Measurements from ENCODE around the gene AFF1.
"Not testable (repeated sequence)": the region's sequence is repeated elsewhere in the genome, so short reads cannot be mapped to it uniquely, and the experiment has no call there.

Gene AFF1

DNA sequence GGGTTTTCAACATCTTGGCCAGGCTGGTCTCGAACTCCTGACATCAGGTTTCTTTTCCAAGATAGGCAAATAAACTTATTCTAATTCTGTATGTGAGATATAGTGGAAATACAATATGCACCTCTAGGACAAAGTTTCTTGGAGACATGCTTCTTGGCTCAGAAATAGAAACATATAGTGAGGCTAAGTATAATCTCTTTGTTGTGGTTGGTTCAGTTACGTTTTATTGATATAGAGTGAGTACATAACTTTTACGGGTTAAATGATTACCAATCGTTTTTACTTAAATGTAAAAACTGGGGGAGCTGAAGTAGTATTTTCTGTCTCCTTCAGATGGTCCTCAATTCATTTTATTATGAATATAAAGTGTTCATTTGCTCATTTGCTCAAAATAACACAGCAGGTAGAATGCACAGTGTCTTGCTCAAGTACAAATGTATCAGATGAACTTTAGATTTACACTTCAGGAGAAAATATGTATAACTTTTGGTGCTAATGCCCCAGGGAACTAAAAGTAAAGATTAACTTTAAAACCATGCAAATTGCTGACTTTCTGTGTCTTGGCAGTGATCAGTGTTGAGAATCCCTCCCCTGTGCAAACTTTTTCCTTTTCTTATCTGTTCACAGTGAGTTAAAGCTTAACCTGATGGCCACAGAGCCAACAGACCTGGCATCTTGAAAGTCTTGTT, 77.6 kb downstream of the AFF1 start:
- DNase-seq (ENCODE audit: low read depth in 2 of 2), result no peak

- not testable (repeated sequence) for DNase-seq (ENCODE audit: low read depth in 2 of 2)
Measured at GRCh38 chr4:87012954-87013308, 78.1 kb downstream of the AFF1 start.

GRCh38 chr4:87014284-87014782, 79.5 kb downstream of the AFF1 start:
- no peak for DNase-seq (ENCODE audit: low read depth in 2 of 2)

GRCh38 chr4:87015416-87015815, 80.6 kb downstream of the AFF1 start:
- no peak for DNase-seq (ENCODE audit: low read depth in 2 of 2)

DNA sequence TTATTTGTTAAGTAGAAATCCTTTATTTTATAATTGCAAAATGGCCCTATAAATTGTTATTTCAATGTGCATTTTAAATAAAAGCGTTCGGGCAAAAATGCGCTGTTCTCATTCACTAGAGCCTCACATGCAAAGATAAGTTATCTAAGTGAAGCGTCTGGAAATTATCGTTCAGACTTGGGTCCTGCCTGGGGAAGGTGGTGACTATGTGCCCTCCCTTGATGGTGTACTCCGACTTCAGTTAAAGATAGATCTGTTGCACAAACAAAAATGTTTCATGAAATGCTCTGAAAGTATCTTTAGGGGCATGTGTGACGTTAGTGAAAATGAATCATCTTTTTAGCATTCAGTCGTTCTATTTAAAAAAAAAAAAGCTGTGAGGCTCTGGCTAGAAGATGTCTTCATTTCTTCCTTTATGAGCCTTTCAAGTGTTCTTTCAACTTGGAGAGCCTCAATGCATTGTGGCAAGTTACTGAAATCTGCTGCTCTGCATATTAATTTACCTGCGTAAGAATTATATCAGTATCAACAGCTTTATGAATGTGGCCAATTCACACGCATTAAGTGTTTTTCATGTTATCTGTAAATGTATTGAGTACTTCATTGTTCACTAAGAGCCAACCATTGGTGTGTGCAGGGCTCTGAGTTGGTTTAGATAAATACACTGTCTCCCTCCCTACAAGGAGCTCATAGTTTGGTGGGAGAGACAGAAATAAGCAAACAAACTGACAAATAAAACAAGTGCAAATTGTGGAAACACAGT, 83.0 kb downstream of the AFF1 start:
- DNase-seq (ENCODE audit: low read depth in 2 of 2), result no peak

DNA sequence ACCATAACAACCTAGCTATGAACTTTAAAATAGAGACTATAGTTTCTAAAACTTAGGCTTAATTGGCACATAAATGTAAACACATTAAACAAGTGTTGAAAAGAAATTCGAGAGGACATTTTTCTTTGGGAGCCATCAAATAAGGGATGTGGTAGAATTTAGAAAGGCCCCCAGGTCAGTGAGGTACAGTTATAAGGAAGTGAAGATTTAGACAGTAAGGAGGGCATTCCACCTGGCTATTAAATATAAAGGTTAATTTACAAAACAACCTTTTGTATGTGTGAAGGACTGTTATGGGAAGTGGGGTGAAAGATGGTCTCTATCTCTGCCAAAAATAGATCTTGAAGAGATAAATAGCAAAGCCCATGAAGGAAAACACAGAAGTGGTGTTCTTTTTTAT, 83.9 kb downstream of the AFF1 start:
- DNase-seq (ENCODE audit: low read depth in 2 of 2), result no peak

DNA sequence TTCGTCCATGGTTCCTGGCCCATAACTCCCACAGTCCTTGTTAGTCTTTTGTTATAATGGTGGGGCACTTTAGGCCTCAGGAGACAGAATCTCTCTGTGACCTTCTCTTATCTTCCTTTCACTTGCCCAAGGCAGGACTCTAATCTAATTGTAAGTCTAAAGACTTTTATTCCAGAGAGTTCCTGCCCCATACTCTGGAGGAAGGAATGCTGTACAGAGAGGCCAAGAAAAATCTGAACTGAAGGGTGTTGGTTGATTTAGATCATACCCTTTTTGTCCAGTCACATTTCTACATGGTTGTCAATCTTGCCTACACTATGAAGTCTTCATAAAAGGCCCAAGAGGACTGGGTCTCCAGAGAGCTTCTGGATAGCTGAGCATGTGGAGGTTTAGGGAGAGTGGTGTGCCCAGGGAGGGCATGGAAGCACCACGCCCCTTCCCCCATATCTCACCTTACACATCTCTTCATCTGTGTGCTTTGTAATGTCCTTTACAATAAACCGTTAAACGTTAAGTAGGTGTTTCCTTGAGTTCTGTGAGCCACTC, 84.5 kb downstream of the AFF1 start:
- no peak for DNase-seq (ENCODE audit: low read depth in 2 of 2)

DNA sequence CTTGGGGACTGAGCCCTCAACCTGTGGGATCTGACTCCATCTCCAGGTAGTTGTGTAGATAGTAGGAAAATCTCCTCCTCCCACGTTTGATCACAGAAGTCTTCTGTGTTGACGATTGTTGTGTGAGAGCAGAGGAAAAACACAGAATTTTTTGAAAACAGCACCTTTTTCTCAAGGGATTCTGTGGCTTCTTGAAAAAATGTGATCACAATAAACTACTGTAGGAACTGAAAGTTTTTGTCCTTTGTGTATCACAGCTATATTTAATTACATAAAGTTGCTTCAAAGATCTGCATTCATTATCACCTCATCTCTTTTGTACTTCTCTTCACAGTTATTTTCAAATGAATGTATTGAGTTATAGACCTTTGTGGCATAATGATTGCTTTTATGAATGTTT, 85.1 kb downstream of the AFF1 start:
- no peak for DNase-seq (ENCODE audit: low read depth in 2 of 2)

- no peak for DNase-seq (ENCODE audit: low read depth in 2 of 2)
Measured at GRCh38 chr4:87024201-87024600, 89.4 kb downstream of the AFF1 start.

DNA sequence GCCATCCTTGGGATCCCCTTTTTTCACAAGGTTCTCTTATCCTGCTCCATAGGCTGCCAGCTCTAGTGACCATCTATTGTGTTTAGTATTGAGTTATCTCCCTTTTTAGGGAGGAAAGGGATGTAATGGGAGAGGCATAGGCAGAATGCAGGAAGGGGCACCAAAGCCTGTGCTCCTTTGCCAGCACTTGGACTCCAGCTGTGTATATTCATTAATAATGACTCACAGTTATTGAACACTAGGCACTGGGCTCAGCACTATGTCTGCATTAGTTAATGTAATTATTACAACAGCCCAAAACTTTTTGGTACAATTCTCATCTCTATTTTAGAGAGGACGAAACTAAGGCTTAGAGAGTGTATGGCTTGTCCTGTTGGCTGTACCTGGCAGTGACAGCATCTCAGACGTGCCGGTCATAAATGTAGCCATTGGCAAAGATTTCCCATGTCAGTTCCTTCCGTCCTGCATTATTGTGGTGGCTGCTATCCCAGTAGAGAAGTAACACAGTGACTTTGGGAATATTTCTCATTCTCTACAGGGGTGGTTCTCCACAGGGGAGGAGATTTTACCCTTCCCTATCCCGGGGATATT, 90.3 kb downstream of the AFF1 start:
- DNase-seq (ENCODE audit: low read depth in 2 of 2), result no peak

GRCh38 chr4:87025614-87026041, 90.8 kb downstream of the AFF1 start:
- no peak for DNase-seq (ENCODE audit: low read depth in 2 of 2)

DNA sequence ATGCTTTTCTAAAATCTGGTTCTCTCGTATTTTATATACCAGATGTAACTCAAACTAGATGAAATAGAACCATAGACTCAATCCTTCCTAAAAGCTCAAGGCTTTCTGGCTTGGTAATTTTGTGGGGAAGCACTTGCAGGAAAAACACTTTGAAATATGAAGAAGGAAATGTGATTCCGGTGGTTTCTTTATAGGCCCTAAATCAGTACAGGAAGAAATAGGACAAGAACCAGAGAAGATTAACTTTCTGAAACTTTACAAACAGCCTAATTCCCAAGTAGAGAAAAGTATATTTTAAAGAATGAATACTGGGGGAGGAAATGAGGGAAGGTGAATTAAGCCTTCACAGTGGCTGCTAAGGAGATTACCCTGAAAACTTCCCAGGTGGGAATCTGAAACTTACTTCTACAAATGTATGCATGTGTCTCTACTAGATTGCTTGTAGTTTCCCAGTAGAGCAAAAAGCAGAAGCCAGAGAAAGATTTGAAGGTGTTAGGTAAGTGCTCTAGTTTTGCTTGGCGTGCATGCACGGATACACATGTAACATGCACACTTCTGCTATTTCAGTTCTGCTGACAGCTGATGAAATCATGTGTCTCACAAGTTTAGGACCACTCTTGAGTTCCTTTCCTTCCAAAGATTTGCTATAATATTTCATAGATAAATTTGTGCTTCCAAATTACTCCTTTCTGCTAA, 92.1 kb downstream of the AFF1 start:
- no peak for DNase-seq (ENCODE audit: low read depth in 2 of 2)

DNA sequence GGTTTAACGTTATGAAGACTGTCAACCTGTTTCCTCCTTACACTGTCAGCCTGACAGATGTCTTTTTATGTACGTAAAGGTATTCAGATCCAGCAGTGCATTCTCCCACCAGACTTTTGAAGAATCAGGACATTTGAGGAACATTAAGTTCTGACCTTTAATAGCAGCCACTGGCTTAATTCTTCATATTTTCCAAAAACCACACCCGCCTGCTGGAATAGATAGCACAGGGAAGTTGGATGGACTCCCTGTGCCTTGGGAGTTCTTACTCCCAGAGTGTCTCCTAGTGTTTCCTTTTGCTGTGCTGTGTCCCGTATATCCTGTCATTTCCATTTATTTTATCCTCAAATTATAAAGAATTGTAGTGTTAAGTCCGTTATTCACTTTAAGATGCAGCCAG, 94.5 kb downstream of the AFF1 start:
- no peak for DNase-seq (ENCODE audit: low read depth in 2 of 2)

DNA sequence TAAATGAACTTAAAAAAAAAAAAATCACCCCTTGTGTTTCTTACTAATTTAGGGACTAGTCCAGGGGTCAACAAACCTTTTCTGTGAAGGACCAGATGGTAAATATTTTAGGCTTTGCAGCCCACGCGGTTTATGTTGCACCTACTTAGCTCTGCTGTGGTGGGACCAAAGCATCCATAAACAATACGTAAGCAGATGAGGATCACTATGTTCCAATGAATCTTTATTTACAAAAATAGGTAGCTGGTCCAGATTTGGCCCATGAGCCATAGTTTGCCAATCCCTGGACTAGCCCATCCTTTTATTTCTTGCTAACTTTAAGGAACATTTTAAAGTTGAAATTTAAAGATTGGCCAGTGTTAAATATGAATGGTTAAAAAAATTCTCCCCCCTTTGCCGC, 95.3 kb downstream of the AFF1 start:
- no peak for DNase-seq (ENCODE audit: low read depth in 2 of 2)

GRCh38 chr4:87030755-87031441, 96.1 kb downstream of the AFF1 start:
- DNase-seq (ENCODE audit: low read depth in 2 of 2), result no peak

GRCh38 chr4:87031920-87032319, 97.1 kb downstream of the AFF1 start:
- no peak for DNase-seq (ENCODE audit: low read depth in 2 of 2)

- no peak for DNase-seq (ENCODE audit: low read depth in 2 of 2)
Measured at GRCh38 chr4:87032884-87033533, 98.2 kb downstream of the AFF1 start.

DNA sequence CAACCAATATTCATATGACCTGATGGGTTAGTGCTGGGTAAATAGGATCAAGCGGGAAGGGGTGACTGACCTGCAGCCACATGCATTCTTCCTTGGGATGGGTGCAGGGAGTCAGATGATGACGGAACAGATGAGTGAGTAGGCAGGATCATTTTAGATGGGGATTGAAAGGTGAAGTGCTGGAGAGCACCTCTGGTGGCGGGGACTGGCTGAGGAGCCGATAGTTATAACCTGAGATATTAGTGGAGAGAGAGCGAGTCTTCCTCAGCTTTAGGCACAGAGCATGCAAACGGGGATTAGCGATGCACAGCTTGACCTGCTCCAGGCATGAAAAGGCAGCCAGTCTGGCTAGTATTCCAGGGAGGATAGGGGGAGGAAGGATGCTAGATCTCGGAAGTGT, 99.1 kb downstream of the AFF1 start:
- DNase-seq (ENCODE audit: low read depth in 2 of 2), result no peak

DNA sequence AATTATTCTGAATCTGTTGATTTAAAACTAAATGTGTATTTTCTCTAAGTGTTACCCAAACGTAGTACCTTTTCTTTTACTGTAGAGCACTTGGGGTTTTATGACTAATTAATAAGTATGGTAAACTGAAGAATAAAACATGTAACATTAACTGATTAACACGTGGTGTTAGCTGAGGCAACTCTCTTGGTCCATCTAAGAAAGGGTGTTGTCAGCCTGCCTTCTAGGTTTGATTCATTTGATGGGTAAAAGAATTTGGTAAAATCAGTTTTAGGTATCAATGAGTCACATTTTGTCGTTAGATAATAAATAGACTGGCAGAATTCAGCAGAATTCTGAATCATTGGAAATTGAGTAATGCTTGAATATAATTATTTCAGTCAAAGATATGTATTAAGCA, 99.7 kb downstream of the AFF1 start:
- no peak for DNase-seq (ENCODE audit: low read depth in 2 of 2)

- DNase-seq (ENCODE audit: low read depth in 2 of 2), result no peak
Measured at GRCh38 chr4:87035881-87036509, 101.2 kb downstream of the AFF1 start.

DNA sequence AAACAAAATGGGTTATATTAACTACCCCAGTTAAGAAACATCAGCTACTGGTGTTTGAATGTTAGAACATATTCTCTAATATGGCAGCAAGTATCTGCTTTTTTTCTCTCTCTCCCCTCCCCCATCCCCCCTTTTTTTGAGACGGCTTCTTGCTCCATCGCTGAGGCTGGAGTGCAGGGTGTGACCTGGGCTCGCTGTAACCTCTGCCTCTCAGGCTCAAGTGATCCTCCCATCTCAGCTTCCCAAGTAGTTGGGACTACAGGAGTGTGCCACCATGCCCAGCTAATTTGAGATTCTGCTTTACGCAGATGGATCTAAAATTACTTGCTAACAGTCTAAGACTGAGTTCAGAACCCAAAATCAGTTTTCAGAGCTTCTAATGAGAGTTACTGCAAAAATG, 101.9 kb downstream of the AFF1 start:
- DNase-seq (ENCODE audit: low read depth in 2 of 2), result no peak
